Amniotic stem cell (primary cell): Measurements from ENCODE around the gene YIPF5.

Experiments
- DNase-seq: peaks from one replicate; lab custom pipeline; 2025; lab: John Stamatoyannopoulos, UW

Gene YIPF5

GRCh38 chr5:144170276-144171024 is at the start of gene YIPF5, which contains the start of gene KCTD16:
Gene YIPF5 (minus strand): TSS chr5:144170659. CDS start chr5:144169955, 704 bp downstream.
Gene KCTD16 (plus strand): TSS chr5:144170873.
- peak; percentile 93 for DNase-seq

- DNase-seq: no peak
Observed at GRCh38 chr5:144219869-144220268, 49.4 kb upstream of the YIPF5 start.

- no peak for DNase-seq
Observed at GRCh38 chr5:144210655-144211054, 40.2 kb upstream of the YIPF5 start.

- DNase-seq: no peak
Observed at GRCh38 chr5:144209361-144209760, 38.9 kb upstream of the YIPF5 start.

- DNase-seq: no peak
Observed at GRCh38 chr5:144207875-144208444, 37.5 kb upstream of the YIPF5 start.

- DNase-seq: peak; percentile 45
Observed at GRCh38 chr5:144206141-144206540, 35.7 kb upstream of the YIPF5 start.

GRCh38 chr5:144205141-144205551 is 34.7 kb upstream of the YIPF5 start:
- DNase-seq: peak; percentile 57

GRCh38 chr5:144203750-144204596 is 33.5 kb upstream of the YIPF5 start:
- DNase-seq: no peak

- DNase-seq: no peak
Observed at GRCh38 chr5:144202726-144203125, 32.3 kb upstream of the YIPF5 start.

GRCh38 chr5:144202072-144202471 is 31.6 kb upstream of the YIPF5 start:
- DNase-seq: no peak

- no peak for DNase-seq
Observed at GRCh38 chr5:144201588-144201987, 31.1 kb upstream of the YIPF5 start.

- DNase-seq: no peak
Observed at GRCh38 chr5:144198386-144198785, 27.9 kb upstream of the YIPF5 start.

- no peak for DNase-seq
Observed at GRCh38 chr5:144196612-144197011, 26.2 kb upstream of the YIPF5 start.

GRCh38 chr5:144195448-144195847 is 25.0 kb upstream of the YIPF5 start:
- no peak for DNase-seq

GRCh38 chr5:144194144-144194543 is 23.7 kb upstream of the YIPF5 start:
- DNase-seq: no peak

- DNase-seq: no peak
Observed at GRCh38 chr5:144192661-144193060, 22.2 kb upstream of the YIPF5 start.

GRCh38 chr5:144191998-144192397 is 21.5 kb upstream of the YIPF5 start:
- DNase-seq: peak; percentile 66

GRCh38 chr5:144191531-144191930 is 21.1 kb upstream of the YIPF5 start:
- no peak for DNase-seq

GRCh38 chr5:144189800-144190429 is 19.5 kb upstream of the YIPF5 start:
- DNase-seq: no peak

- peak; percentile 84 for DNase-seq
Observed at GRCh38 chr5:144187699-144188294, 17.3 kb upstream of the YIPF5 start.

GRCh38 chr5:144183254-144183889 is 12.9 kb upstream of the YIPF5 start:
- peak; percentile 52 for DNase-seq
